Testis (tissue), 2 donors: ENCODE measurements around the gene ERC2.

ENCODE experiments used
- CTCF ChIP-seq, 3 experiments: fragments of 450-650 bp in 2 of 3; fragments of 200-600 bp in 1 of 3; sonication (generic) in 1 of 3; IDR thresholded peaks; one replicate each; pipeline ENCODE4 v1.5.1; 2016 to 2019; ENCODE audit warnings: antibody characterized with exemption in 3 of 3, mild to moderate bottlenecking in 2 of 3, moderate library complexity in 1 of 3
- POLR2A ChIP-seq: fragments of 450-650 bp; IDR thresholded peaks from one replicate; pipeline ENCODE4 v1.6.1; 2017; ENCODE audit warnings: antibody characterized with exemption, mild to moderate bottlenecking, moderate library complexity

GRCh38 chr3:55877703-55878102, 590.6 kb downstream of the ERC2 start:
- TF ChIP-seq CTCF (IDR thresholded peaks at IDR 0.05) = no peak
- TF ChIP-seq POLR2A = no peak
